ENCODE measurements around the gene PROB1. TPM values are rescaled to one million over a fixed set of nuclear protein-coding genes. Genes with fewer than 3 reads are reported as not detected.
A peak's percentile ranks its signal among the peaks of the same experiment; 100 is the strongest.

The PROB1 gene
- total and polyA plus RNA-seq, 2 of the 8 experiments (the other 6 are each of a cell fraction or from before 2014, with no cell fraction given) = 0.89 to 3.1 TPM

- TF ChIP-seq TEAD4 (IDR thresholded peaks at IDR 0.05; ENCODE audit: low read depth, low read length) (no peak), NANOG (IDR thresholded peaks at IDR 0.05; ENCODE audit: insufficient read depth, low read depth, low read length, poor library complexity, severe bottlenecking) (no peak), JUND (IDR thresholded peaks at IDR 0.05; ENCODE audit: low read length) (no peak), RBBP5 (IDR thresholded peaks at IDR 0.05; ENCODE audit: borderline replicate concordance, low read depth, low read length) (0 out of 2 replicates have a peak, but pooled peaks have one; percentile 63), POU5F1 (IDR thresholded peaks at IDR 0.05; ENCODE audit: low read depth, low read length) (no peak), KDM4A (IDR thresholded peaks at IDR 0.05; ENCODE audit: low read depth, low read length, severe bottlenecking) (peak; percentile 82), RXRA (IDR thresholded peaks at IDR 0.05; ENCODE audit: insufficient read depth, low read depth, low read length) (no peak), SIX5 (IDR thresholded peaks at IDR 0.05; ENCODE audit: low read depth, low read length) (no peak), YY1 (IDR thresholded peaks at IDR 0.05; ENCODE audit: low read depth, low read length) (no peak), GTF2F1 (IDR thresholded peaks at IDR 0.05; ENCODE audit: borderline replicate concordance, low read depth, low read length) (no peak), USF2 (IDR thresholded peaks at IDR 0.05; ENCODE audit: low read length) (no peak; the same call in 1 of the 2 replicates), TCF12 (IDR thresholded peaks at IDR 0.05; ENCODE audit: low read depth, low read length) (no peak)
Observed at GRCh38 chr5:139392678-139393496, 2.0 kb downstream of the PROB1 start (continued).
